SKM-1 treated with dmso at 0.1 percent for 144 hours (cell line): ENCODE measurements around the gene ANAPC4.

Experiments
- DNase-seq: peaks from one replicate; lab custom pipeline; 2025; ENCODE audit not compliant: unreplicated experiment; lab: John Stamatoyannopoulos, UW

Gene ANAPC4

DNA sequence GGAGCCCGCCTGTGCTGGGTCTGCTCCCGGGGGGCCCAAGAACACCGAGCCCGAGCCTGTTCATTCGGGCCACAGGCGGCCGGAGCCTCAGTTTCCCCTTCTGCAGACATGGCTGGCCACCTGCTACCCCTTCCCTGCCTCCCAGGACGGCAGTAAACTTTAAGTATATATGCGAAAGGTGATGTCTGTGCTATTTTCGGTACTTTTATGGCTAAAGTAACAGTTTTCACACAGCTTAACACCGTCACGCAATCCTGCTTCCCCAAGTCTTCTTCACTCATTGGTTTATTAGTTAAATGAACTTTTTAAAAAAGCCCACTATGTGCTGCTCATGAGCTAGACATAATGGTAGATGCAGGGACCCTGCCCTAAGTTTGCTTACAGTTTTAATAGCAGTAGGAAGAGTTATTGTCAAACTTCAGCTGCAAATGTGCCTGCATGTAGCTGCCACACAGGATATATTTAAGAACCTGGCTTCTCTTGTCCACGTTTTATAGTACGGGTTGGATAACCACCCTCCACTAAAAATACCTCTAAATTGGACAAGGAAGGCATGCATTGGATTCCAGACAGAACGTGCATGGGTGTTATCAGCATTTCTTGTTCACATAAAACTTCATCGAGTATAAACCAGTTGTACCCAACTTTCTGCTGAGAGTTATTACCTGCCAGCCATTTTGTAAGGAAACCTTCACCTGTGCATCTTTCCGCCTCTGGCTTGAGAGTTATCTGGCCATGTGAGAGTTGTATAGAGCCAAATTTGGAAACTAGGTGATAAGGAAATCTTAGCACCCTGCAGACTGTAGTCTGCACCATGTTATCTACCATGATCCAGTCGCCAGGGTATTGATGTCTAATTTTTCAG lies 741 bp downstream of the ANAPC4 start:
- DNase-seq: no peak

DNA sequence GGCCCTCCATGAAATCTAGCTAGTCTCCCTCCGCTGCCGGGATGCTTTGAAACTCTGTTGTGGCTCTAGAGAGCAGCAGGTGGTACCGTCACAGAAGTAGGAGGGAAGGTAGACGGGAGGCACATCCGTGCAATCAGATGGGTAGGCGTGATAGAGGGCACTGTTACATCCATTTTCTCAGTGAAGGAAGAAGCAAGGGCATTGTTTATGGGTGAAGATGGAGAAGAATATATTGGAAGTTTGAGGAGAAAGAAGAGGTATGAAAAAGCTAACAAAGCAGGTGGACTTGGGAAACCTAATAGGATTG lies 1.3 kb downstream of the ANAPC4 start:
- DNase-seq: no peak

DNA sequence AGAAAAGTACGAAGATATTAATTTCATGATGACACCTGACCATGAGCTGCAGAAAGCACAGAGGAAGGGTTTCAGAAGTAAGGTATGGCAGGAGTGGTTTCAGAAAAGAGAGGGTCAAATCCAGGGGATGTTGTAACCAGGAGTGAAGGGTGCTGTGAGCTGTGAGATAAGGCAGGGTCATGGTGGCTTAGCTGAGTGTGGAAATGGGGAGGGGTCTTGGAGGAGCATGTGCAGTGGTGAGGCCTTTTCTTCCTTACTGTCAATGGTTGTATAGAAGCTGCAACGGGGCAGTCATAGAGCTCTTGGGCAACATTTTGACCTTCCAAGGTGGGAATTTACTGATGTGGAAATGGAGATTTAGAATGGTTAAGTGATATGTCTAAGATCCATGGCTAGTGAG lies 2.5 kb downstream of the ANAPC4 start:
- DNase-seq: no peak

DNA sequence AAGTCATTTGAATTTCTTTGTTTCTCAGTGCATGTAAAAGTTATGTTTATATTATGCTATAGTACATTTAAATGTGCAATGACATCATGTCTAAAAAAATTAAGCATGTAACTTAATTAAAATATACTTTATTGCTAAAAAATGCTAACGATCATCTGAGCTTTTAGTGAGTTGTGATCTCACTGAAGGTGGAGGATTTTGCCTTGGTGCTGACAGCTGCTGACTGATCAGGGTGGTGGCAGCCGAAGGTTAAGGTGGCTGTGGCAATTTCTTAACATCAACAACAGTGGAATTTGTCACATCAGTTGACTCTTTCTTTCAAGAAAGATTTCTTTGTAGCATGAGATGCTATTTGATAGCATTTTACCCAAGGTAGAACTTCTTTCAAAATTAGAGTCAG lies 6.6 kb downstream of the ANAPC4 start:
- DNase-seq: no peak

DNA sequence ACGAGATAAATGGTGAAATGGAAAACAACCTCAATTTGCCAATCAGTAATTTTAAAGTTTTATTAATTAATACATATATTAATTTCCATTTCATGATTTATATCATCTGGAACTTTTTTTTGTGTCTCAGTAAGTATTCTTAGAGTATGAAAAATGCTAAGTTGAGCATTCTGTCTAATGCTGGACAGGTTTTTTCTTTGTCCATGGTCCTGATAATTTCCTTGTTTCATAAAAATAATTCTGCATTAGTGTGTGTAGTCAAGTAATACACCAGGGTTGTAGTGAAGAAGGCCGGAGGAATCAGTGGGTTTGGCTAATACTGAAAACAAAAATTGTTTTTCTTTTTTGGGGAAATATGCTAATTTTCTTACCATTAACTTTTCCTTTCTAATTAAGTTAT lies 9.9 kb downstream of the ANAPC4 start:
- DNase-seq: no peak

DNA sequence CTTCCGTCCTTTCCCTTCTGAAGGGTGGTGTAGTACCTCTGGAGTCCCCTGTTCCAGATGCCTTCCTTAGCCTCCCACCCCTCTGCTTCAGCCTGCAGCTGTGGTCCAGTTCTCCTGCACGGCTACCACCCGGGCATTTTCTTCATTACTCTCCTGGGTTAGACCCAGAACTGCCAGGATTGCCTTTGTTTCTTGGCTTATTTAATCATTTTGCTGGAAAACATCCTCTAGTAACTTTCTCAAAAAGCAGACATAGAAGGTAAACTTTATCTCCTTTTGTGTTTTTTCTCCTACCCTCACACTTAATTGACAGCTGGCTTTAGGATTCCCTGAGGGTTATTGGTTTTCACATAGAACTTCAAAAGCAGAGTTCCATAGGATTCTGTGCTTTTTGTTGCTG lies 20.2 kb downstream of the ANAPC4 start:
- no peak for DNase-seq

DNA sequence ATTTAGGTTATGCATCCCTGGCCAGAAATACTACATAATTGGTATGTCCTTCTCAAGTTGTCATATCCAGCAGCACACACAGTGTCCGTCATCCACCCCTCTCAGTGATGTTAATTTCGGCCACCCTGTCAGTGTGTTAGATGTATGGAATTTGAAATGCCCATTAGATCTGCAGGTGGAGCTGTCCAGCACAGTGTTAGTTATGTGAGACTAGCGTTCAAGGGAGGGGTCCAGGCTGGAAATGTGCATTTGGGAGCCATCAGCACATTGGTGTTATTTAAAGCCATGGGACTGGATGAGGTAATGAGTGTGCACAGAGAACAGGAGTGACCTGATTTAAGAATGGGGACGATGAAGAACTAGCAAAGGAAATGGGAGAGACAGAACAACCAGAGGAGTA lies 22.4 kb downstream of the ANAPC4 start:
- no peak for DNase-seq

DNA sequence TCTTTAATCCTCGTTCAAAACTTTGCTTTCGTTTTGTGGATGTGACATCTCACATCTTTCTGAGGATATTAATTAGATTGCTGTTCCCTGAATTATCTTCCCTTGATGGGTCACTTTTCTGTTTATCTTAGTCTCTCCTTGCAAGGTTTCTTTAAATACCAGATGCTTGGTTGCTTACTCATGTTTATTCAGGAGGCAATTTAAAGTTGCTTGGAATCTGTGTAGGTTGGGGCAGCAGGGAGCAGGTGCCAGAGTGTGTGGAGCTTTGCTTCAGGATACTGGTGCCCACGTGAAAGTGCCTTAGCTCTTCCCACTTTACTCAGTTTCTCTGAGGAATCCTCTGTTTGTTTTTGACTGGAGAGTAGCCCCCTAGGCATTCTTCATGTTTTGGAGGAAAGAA lies 24.0 kb downstream of the ANAPC4 start:
- DNase-seq: no peak

DNA sequence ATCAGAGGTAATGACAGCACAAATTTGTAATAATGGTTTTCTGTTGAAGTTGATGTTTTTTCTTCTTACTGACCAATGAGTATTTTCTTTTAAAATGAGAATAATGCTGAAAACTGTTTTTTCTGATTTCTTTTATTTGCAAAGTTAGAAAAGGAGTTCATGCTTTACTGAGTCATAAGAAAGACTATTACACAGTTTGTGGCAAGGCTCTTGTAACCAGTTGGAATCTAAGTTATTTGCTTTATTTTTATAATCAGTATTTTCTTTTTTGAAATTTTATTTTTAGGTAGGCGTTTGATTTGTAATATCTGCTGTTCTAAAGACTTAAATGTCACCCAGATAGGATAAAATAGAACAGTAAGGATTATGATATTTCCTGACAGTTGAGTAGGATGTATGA lies 25.5 kb downstream of the ANAPC4 start:
- DNase-seq: no peak

DNA sequence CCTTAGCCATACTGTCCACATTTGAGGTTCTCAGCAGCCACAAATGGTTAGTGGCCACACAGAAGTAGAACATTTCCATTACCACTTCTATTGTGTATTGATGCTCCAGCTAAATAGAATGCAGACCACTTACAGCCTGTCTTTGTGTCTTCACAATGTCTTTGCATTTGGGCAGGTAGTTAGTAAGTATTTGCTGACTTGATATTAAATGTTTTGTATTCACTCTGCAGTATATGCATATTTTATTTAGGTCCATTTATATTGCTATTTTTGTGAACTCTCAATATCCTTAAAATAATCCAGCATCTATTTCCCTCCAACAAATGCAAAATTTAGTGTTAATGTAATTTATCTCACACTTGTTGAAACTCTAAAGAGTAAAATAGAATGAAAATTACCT lies 26.6 kb downstream of the ANAPC4 start:
- no peak for DNase-seq

DNA sequence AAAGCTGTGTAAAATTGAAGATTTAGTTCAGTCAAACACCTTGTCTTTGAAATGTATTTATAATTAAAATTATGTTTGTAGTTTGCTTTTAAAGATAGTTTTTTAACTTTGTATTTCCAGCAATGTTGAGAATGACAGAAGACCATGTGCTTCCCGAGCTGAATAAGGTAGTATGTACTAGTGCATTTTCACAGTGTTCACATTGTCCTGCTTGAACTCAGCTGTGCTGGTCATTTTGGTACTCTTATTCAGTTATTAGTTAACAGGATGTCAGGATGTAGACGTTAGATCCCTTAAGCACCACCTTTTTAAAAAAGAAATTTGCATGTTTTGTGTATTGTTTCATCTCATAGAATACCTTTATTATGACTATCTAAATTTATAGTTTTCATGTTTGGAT lies 28.4 kb downstream of the ANAPC4 start:
- no peak for DNase-seq

DNA sequence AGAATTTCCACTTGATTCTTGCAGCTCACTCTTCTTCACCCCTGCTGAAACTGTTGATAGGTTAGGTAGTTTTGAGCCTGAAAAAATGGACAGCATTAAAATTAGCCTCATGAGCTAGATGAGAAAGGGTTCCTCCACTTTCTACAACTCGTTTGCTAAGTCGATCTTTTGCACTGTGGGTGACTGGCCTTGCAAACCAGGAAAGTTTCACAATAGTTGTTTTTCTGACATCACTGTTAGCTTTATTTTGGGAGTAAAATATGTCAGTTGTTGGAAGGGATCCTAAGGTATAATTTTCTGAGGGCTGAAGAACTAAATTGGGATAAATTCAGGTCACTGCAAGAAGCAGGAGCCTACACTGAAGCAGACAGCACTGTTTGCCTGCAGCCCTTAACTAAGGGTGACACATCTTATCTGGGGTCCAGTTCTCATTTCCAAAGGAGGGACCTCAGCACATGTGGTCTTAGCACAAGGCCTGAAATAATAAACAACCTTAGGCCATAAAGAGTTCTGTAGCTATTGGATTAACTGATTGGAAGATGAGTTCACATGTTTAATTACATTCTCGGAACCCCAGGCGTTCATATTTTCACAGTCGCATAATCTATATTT lies 29.1 kb downstream of the ANAPC4 start:
- no peak for DNase-seq

DNA sequence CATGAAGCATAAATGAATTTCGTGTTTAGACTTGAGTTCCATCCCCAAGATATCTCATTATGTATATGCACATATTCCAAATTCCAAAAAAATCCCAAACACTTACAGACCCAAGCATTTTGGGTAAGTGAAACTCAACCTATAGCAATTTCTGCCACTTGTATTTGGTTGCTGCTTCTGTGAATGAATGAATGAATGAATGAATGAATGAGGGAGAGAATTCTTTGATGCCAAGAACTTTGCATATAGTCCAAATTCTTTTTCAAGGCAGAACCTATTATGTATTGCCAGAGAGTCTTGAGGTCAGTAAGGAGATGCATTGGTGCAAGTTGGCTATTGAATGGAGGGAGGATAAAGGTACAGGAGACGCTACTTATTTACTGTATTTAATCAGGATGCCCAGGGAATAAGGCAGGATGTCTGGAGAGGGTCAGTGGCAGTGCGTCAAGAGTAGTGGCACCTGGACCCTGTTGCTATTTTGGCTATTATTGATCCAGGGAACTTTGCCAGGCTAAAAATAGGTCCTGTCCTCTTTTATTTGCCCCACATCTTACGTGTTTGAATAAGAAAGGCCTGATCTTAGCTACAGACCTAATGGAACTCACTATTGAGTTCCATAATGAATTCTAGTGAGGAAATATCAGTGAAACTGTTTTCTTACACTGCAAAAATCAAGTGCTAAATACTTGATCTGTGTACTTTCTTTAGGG lies 33.9 kb downstream of the ANAPC4 start:
- DNase-seq: no peak

DNA sequence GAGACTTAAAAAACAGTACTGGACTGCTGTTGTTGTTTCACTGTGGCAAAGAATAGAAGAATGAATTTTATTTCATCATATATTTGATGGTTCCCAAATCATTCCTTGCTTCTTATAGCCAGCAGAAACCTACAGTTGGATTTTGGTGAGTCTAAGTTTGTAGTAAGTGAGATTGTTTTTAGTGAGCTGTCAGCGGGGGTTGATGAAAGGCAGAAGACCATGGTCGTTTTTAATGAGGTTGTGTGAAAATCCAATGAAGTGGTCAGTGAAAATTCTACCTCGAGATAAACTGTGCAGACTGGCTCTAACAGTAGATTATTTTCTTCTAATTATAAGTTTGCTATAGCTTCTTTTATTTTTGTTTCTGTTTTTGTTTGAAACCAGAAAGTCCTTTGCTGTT lies 36.2 kb downstream of the ANAPC4 start:
- no peak for DNase-seq

DNA sequence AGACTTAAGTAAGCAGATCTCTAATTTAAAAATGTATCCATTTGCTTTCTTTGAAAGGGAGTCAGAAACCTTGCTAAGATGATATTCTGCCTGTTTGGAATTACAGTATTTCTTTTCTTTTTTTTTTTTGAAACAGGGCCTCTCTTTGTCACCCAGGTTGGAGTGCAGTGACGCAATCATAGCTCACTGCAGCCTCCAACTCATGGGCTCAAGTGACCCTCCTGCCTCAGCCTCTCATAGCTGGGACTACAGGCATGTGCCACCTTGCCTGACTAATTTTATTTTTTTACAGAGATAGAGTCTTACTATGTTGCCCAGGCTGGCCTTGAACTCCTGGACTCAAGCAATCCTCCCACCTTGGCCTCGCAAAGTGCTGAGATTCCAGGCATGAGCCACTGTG lies 40.0 kb downstream of the ANAPC4 start:
- DNase-seq: no peak

DNA sequence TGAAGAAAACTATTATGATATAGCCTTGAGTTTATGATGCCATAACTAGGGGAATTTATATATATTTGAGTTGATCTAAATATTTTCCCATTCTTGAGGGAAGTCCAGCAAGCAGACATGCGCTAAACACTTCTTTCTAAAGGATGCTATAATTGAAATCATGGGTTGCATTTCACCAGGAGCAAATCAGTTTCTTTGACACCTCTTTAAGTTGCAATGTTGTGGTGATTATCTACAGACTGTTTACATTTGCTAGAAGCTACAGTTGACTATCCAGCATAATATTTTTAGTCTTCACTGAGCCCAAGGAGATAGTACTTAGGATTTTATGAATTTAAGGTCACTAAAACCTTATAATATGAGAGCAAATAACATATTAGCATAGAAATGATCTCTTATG lies 43.9 kb downstream of the ANAPC4 start:
- no peak for DNase-seq

DNA sequence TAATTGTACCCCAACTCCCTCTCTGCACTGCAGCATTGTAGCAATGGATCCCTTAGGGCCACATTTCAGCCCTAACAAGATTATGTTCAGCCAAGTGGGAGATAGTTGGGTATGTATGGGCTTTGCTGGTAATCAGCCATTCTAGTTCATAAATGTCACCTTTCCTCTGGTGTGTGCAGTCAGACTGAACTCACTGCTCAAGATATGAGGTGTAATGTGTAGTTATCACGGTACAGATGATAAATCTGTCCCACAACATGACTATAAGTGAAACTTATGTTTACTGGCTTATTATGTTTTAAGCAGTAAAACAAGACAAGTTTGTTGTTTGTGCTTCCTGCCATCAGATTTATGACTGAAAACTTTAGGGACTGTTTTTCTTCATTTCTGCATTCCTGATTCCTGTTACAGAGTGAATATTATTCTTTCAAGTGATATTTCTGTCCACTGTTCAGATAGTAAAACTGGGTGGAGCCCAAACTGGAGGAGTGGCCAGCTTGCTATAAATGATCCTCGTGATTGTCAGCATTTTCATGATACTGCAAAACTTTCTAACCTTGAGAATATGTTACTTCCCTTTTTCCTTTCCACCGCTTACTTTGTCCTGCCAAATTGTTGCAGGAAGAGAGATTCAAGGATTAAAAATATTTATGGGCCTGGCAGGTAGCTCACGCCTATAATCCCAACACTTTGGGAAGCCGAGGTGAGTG lies 44.9 kb downstream of the ANAPC4 start:
- DNase-seq: no peak

DNA sequence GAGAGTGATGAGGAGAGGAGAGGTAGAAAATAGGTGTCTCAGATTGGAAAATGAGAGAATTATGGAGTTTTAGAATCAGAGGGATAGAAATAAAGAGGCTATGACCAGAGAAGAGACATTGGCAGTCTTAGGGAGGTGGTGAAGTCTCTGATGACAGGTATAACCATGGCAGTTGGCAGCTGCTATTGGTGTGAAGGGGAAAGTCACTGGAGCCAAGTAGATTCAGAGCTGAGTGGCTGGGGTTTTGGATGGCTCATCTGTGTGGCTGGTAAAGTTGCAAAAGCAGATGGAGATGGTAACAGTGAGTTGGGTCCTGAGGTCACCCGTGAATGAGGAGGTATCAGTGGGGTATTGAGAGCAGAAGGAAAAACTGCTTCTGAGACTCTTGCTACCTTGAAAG lies 46.5 kb downstream of the ANAPC4 start:
- no peak for DNase-seq

DNA sequence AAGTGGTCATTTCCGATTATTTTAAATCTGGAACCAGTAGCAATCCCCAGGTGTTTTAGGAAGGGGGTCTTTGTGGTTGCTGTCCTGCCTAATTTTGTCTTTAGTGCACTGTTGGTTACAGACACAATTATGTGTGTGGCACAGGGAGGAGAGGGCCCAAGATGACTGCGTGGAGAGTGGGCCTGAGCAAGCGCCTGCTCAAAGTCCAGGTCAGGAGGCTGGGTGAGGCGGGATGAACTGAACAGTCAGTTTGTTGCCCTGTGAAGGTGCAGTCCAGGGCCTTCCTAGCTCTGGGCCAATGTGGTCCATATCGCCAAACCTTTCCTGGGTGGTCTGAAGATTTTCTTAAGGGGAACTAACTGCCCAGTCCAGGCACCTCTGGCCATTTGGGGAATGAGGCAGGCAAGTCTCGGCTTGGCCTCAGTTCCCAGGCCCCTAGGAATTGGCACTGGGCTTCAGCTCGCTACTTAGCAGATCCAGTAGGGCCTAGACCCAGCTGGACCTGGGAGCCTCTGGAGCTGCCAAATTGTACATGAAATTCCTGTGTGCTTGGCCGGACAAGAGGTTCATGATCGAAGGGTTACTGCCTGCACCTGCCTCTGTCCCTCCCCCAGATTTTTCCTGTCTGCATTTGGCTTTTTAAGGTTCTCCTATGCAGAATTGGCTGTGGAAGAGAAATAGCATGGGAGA lies 47.6 kb downstream of the ANAPC4 start:
- DNase-seq: no peak

DNA sequence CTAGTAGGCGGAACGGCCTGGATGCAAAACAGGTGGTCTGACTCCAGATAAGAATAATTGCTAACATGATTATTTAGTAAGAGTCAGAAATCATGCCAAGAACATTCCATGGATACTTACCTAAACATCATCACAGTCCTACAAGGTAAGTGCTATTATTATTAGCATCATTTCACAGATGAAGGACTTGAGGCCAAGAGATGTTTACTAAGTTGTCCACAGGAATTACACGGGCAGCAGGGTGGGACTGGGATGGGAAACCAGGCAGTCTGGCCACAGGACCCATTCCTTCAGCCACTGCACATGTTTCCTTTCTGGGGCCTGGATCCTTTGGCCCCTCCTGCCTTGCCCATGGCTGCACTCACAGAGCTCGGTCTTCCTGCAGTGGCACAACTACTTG lies 48.3 kb downstream of the ANAPC4 start:
- DNase-seq: no peak

DNA sequence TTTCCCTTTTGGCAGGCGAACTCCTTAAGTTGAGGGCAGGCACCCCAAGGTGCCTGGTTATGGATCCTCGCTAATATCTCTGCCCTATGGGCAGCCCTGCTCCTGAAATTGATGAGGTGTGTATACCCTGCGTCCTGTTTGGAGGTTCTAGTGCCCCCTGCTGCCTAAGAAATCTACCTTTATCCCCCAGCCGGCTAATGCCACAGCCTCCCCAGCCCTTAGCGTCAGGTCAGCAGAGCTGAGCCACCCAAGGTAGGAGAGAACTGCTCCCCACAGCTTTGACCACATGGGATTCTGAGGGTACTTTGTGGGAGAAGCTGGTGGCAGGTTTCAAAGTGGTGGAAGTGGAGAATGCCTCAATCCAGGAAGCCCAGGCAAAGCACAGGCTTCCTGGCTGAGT lies 50.8 kb downstream of the ANAPC4 start:
- DNase-seq: no peak
